Measurements from ENCODE around the gene TMEM184A.
"Not testable (repeated sequence)": the region's sequence is repeated elsewhere in the genome, so short reads cannot be mapped to it uniquely, and the experiment has no call there.

Gene TMEM184A

DNA sequence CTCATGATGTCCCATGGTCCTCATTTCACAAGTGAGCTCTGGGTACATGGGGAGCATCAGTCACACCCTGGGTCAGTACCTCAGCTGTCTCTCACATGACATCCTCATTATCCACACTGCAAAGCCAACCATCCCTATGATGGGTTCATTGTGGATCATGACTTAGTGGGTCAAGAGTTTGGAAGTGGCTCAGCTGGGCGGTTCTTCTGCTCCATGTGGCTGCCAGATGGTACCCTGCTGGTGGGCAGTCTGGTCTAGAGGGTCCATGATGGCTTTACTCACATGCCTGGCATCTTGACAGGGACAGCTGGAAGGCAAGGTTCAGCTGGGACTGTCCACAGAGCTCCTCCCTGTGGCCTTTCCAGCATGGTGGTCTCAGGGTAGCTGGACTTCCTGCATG lies 33.0 kb upstream of the TMEM184A start:
- DNase-seq = no peak

DNA sequence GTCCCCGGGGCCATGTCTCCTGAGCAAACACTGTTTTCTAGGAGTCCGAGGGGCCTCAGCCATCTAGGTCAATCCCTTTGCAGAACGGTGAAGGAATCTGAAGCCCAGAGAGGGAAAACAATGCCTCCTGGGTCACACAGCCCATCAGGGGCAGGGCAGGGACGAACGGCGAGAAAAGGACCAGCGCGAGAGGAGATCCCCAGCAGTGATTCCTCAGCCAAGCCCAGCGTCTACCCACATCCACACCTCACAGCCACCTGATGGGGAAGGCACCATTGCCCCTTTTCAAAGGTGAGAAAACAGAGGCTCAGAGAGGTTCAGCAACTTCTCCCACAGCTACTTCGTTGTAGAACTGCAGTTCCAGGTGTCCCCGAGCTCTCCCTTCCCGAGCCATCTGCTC lies 31.7 kb upstream of the TMEM184A start:
- no peak for DNase-seq

DNA sequence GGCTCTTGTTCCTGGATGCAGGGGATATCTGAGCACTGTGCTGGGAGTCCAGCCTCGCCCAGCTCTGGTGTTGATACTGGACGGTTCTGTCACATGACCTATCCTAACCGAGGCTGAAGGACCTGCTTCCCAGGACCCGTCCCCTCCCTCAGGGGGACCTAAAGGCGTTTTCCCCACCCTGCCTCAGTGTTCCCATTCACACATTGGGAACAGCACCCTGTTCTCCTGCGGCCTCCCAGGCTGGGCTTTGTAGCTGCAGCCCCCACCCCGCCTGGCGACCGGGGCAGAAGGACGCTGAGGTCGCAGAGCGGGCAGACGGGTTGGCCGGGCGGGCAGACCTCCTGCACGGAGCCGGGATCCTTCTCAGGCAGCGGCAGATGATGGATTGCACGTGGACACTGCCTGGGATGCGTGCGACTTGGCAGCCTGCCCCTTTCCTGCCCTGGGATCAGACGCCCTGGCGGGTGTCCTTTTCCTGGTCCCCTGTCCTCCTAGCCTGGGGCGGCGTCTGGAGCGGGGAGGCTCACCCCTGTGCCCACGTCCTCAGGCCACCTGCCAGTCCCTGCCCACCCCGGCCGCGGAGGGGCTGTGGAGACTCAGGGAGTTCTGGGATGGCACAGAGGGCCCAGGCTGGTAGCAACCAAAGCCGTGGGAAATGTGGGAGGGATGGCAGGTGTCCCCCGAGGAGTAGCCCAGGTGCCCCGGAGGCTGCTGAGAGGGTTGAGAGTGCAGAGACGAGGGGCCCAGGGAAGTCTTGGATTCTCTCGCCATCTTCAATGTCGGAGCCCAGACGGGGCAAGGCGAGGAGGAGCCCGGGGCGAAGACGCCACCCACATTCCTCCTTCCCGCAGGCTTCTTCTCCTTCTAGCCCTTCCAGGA lies 31.1 kb upstream of the TMEM184A start:
- DNase-seq = no peak

DNA sequence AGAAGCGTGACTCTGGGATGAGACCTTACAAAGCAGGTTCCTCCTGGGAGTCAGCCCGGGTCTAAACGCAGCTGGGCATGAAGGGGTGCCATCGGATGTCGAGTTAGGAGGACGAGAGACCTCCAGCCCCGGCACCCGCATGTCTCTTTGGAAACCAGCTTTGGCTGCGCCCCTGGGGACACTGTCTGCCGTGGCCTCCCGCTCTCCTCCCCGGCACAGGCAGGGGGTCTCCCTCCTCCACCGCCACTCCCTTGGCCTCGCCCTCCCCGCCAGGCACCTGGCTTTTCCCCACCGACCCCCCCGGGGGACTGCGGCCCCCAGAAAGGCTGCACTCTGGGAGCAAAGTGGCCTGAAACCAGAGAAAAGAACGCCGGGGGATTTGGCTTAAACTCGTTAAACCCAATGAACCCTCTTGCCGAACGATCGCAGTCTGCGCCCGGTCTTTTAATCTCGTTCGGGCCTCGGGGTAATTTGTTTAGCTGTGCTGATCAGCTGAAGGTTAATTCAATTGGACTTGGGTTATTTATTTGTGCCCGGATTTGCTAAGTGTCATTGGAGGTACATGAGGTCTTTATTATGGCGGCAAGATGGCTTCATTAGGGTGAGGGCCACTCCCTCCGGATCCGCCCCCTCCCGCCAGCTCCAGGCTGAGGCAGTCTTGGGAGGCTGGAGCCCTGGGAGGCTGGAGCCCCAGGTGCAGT lies 30.3 kb upstream of the TMEM184A start:
- DNase-seq = no peak

DNA sequence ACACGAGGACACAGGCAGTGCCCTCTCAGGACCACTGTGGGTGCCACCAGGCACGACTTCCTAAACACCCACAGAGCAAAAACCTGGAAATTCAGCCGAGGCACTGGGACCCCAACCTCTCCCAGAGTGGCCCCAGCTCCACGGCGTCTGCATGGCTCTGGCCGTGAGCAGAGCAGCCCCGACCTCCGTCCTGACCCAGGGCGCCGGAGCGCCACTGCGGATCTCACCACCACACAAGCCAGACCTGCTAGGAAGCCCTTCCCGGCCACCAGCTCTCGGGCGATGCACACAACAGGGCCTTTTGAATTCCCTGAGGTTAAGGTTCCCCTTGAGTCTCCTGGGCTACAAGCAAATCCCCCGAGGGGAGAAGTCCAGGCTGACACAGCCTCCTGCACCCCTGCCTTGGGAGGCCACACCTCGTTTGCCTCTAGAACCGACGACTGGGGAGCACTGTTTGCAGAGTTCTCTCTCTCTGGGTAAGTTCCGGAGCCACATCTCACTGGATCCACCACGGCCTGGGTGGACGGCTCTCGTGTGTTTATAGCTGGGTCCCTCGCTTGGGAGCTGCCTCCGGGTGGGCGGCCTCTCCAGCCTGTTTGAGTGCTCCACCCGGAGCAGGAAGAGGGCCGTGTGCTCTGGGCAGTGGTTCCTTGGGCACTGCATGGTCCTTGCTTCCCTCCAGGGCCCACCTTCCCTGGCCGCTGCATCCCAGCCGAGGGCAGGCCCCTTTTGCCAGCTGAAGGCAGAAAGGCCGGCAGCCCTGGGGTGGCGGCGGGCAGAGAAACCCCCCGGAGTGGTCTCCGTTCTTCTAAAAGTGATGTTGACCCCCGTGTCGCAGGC lies 29.4 kb upstream of the TMEM184A start:
- no peak for DNase-seq

DNA sequence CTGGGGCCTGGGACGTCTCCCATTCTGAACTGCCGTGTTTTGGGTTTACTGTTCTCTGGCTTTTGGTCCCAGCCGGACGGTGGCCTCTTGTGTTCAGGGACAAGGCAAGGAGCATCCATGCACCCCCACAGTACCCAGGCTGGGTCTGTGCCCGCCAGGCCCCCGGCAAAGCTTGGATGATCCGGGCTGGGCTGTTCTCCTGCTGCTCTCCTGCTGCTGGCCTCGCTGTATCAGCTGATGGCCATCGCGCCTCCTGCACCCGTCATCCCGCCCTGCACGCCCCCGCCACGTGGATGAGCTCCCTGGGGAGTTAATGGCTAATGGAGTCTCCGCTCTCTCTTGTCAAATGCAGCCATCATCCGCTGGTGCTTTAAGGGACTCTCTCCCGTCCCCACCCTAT lies 28.7 kb upstream of the TMEM184A start:
- no peak for DNase-seq

DNA sequence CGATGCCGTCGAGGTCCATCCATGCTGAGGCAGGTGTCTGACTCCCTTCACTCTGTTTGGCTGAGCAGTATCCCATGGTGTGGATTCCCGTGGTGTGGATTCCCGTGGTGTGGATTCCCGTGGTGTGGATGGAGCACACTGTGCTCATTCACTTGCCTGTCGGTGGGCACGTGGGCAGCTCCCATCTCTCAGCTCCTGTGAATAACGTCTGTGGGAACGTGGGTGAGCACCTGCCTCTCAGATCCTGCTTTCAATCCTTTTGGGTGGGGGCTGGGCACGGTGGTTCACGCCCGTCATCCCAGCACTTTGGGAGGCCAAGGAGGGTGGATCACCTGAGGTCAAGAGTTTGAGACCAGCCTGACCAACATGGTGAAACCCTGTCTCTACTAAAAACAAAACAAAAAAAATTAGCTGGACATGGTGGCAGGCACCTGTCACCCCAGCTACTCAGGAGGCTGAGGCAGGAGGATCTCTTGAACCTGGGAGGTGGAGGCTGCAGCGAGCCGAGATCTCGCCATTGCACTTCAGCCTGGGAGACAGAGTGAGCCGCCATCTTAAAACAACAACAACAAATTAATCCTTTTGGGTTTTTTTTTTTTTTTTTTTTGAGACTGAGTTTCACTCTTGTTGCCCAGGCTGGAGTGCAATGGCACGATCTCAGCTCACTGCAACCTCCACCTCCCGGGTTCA lies 27.4 kb upstream of the TMEM184A start:
- not testable (repeated sequence) for DNase-seq

DNA sequence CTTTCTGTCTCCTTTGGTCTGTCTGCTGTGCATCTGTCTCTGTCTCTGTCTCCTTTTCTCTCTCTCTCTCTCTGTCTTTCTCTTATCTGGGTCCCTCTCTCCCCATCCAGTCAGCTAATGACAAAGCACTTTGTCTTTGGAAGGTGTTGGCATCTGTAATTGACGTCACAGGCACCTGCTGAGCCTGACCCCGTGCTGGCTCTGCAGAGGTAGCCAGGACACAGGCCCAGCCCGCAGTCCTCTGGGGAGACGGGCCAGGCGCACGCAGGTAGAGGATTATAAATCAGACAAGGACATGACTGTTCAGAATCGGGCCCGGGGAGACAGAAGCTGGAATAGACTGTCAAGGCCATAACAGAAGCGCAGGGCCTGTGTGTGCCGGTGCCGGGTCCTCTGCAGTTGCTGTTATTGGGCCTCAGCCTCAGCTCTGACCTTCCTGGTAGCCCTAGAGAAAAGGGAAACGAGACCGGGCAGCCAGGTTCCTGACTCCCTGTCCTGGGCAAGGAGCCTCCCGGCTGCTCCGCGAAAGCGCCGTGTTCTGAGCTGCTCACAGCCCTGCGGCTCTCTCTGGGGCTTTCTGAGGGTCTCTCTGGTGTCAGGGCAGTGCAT lies 24.5 kb upstream of the TMEM184A start:
- no peak for DNase-seq

DNA sequence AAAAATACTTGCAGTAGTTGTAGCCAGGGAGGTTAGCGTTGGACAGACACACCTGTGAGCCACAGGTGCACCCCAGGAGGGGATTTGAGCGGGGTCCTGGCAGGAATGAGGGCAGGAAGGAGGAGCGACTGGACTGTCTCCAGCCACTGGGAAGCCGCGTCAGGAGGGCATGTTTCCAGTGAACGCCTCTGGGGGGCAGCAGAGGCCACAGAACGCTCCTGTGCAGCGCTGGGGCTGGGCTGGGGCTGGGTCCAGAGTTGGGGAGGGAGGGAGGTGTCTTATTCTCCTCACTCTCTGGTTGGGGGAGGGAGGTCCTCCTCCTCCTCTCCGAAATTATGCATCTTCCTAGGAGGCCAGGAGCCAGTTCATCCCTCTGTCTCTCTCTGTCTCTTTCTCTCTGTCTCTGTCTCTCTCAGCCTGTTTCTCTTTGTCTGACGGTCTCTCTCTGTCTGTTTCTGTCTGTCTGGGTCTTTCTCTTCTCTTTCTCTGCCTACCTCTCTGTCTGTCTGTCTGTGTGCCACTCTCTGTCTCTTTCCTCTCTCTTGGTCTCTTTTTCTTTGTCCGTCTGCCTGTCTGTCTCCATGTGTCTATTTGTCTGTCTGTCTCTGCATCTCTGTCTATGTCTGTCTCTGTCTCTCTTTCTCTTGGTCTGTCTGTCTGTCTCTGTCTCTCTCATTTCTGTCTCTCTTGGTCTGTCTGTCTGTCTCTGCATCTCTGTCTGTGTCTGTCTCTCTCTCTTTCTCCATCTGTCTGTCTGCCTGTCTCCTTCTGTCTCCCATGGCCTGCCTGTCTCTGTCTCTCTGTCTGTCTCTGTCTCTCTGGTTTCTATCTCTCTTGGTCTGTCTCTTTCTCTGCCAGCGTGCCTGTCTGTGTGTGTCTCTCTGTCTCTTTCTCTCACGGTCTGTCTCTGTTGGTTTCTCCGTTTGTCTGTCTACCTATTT lies 23.7 kb upstream of the TMEM184A start:
- DNase-seq = peak; percentile 70 to 71

DNA sequence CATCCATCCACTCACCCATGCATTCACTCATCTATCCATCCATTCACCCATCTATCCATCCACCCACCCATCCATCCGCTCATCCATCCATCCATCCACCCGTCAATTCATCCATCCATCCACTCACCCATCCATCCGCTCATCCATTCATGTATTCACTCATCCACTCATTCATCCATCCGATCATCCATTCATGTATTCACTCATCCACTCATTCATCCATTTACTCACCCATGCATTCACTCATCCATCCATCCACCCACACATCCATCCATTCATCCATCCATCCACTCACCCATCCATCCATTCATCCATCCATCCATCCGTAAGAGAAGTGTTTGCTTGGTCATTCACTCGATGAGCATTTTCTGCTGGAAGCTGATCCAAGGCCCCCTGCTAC lies 22.5 kb upstream of the TMEM184A start:
- DNase-seq = no peak

DNA sequence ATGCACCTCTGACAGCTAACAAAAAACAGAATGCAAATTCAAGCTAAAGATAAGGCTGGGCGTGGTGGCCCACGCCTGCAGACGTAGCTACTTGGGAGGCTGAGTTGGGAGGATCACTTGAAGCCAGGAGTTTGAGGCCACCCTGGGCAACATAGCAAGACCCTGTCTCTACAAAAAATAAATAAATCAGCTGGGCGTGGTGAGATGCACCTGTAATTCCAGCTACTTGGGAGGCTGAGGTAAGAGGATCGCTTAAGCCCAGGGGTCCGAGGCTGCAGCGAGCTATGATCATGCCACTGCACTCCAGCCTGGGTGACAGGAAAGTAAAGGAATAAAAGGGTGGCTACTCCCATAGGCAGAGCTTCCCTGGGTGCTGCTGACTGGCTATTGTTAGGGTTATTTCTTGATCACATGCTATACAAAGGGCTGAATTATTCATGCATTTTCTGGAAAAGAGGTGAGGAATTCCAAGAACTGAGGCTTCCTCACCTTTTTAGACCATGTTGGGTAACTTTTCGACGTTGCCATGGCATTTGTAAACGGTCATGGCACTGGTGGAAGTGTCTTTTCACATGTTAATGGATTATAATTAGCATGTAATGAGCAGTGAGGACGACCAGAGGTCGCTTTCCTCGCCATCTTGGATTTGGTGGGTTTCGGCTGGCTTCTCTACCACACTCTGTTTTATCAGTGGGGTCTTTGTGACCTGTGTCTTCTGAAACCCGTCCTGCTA lies 20.7 kb upstream of the TMEM184A start:
- no peak for DNase-seq

DNA sequence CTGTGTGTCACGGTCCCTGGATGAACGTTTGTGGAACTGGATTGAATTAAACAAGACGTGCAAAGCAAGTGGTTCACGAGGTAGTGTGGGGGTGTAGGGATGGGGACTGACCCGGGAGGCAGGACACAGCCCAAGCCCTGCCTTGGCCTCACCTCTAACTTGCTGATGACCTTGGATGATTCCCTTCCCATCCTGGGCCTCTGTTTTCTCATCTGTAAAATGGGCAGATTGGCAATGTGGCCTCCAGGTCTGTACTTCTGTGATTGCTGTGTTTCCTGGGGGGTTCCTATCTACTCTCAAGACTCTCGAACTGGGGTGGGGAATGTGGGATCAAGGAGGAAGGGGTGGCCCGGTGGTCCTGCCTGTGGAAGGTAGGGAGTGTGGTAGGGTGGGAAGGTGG lies 19.8 kb upstream of the TMEM184A start:
- no peak for DNase-seq

DNA sequence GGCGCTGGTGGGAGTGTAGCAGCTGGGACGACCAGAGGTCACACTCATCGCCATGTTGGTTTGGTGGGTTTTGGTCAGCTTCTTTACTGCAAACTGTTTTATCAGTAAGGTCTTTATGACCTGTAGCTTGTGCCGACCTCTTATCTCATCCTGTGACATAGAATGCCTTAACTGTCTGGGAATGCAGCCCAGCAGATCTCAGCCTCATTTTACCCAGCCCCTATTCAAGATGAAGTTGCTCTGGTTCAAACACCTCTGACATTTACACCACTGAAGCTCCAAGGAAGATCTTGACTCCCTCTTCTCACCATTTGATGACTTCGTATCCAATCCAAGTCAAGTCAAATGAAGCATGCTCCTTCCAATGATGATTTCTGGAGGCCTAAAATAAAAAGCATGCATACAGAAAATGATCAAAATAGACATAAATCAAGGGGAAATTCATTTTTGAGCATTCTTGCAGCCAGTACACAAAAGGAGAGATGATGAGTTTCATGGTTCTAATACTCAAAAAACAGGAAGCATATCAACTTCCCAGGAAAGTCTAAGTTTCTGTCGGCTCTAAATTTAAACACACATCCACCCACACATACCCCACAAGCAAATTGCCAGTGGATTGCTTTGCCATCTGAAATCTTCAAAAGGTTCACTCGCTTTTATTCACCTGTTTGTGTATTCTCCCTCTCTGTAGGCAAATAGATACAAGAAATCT lies 16.3 kb upstream of the TMEM184A start:
- DNase-seq = no peak

DNA sequence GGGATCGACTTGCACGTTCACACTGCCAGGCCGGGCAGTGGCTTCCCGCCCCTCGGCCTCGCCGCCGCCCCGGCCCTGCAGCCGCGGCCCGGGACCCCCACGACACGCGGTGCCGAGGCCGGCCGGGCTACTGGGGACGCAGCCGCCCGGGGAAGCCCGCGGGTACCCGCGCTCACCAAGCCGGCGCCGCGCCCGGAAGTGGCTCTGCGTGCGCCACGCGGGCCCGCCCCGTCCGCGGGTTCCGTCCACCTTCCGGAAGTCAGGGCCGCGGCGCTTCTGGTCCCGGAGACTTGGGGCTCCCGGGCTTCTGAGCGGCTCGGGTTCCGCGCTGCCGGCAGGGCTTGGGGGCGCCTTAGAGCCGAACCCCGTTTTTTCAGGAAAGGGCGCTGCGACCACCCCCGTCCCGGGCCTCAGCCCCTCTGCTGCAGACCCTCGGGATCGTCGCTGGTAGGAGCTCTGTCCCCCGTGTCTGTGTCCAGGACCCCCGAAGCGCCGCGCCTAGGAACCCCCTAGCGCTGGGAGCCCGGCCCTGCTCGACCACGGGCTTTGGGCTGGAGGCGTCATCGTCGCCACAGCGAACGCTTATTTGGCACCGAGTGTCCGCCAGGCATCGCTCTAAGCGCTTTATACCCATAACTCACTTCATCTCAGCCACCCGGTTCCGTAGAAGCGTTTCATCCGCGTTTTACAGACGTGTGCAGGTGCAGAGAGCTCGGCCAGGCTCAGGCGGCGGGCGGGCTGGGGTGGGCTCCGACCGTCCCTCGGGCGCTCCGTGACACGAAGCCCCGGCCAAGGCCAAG lies 14.0 kb upstream of the TMEM184A start, which contains the start of gene PSMG3:
Gene PSMG3 (minus strand): TSS at position 200 of the 800 bp plus-strand sequence. CDS start 693 bp downstream, outside the sequence.
- DNase-seq = peak; percentile 94 to 95

DNA sequence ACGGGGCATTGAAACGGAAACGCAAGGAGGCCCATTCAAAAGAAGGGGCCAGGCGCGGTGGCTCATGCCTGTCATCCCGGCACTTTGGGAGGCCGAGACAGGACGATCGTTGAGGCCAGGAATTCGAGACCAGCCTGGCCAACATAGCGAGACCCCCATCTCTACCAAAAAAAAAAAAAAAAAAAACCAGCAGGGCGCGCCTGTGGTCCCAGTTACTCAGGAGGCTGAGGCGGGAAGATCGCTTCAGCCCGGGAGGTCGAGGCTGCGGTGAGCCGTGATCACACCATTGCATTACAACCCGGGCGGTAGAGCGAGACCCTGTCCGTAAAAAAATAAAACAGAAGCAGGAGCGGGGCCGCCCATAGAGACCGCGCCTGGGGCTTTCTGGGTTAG lies 13.4 kb upstream of the TMEM184A start:
- no peak for DNase-seq

DNA sequence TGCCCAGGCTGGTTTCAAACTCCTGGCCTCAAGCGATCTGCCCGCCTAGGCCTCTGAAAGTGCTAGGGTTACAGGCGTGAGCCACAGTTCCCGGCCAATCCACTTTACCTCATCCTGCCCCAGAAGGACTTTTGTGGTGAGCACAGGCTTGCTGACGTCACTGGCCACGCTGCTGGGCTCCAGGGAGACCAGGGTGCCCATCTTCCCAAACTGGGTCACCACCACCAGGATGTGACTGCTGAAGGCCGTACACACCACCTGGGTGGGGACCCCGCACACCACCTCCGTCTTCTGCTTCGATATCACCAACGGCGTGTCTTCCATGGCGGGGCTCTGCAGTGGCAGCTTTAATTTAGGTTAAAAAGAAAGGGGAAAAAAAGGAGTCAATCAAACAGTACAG lies 13.0 kb upstream of the TMEM184A start:
- peak in 1 of 2 experiments; percentile 55 for DNase-seq

DNA sequence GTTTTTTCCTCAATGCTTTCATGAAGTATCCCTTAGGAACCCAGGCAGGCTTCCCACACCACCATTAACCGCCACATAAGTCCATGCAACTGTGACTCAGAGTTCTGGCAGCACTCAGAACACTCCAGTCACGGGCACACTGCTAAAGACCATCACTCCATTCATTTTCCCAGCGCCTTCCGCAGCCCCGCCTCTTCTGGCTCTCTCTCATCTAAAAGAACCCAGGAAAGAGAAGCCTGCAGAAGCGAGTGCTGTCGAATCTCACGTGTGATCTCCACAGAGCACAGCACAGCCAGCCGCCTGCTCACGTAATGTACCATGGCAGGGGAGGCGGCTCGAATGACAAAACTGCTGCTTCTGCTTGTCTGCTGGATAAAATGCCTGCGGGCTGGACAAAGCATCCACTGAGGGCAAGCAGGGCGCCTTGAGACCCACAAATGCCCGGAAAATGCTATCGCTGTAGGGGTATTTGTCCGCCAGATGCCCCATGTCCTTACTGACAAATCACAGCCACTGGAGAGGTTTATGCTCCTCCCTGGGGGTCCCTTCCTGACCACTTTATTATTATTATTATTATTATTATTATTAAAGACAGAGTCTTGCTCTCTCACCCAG lies 12.0 kb upstream of the TMEM184A start:
- DNase-seq = peak in 1 of 2 experiments; percentile 45
